Measurements from ENCODE around the gene CRYBB1. TPM values are rescaled to one million over a fixed set of nuclear protein-coding genes. Genes with fewer than 3 reads are reported as not detected.

Gene CRYBB1
- total RNA-seq, 3 donors from 2014 or later, result 2.6 TPM; not detected in 2

GRCh38 chr22:26648011-26648497 lies 30.2 kb upstream of the CRYBB1 start:
- Histone ChIP-seq H3K4me1 (no peaks in the 10 kb centered on the region), H3K27me3 (peaks cover 0 to 34% of the 10 kb centered on the region in 2 donors), H3K36me3 (no peaks in the 10 kb centered on the region), H3K9me3 (no peaks in the 10 kb centered on the region), H3K4me3 (no peak overlapping the region), H3K27ac (no peak overlapping the region)
- no peak for DNase-seq (ENCODE audit: low spot score in 2 of 2)
- no peak for TF ChIP-seq POLR2AphosphoS5 (IDR thresholded peaks at IDR 0.05)
- TF ChIP-seq CTCF (IDR thresholded peaks at IDR 0.05), result no peak
- TF ChIP-seq POLR2A (IDR thresholded peaks at IDR 0.05), result no peak
- intact Hi-C loops (cut with DNase I; ENCODE audit: low total_unique reads), result no loop called here

- intact Hi-C loops (cut with DNase I; ENCODE audit: low total_unique reads), result no loop called here
- H3K27me3 ChIP-seq, result peaks cover 0 to 16% of the 10 kb centered on the region in 2 donors
Measured at GRCh38 chr22:26646158-26646557, 28.3 kb upstream of the CRYBB1 start.

GRCh38 chr22:26643418-26644100 lies 25.7 kb upstream of the CRYBB1 start:
- DNase-seq (ENCODE audit: low spot score in 2 of 2), result no peak
- no peaks in the 10 kb centered on the region for H3K36me3 ChIP-seq
- H3K4me1 ChIP-seq, result no peaks in the 10 kb centered on the region
- no peak overlapping the region for H3K4me3 ChIP-seq
- TF ChIP-seq POLR2AphosphoS5 (IDR thresholded peaks at IDR 0.05), result no peak
- no peak for TF ChIP-seq POLR2A (IDR thresholded peaks at IDR 0.05)
- no peak for TF ChIP-seq CTCF (IDR thresholded peaks at IDR 0.05)
- H3K27me3 ChIP-seq, result peaks cover 0 to 19% of the 10 kb centered on the region in 2 donors
- H3K9me3 ChIP-seq, result no peaks in the 10 kb centered on the region
- intact Hi-C loops (cut with DNase I; ENCODE audit: low total_unique reads), result no loop called here
- H3K27ac ChIP-seq, result no peak overlapping the region

More at GRCh38 chr22:26646158-26646557, 28.3 kb upstream of the CRYBB1 start:
- H3K9me3 ChIP-seq, result no peaks in the 10 kb centered on the region
- H3K36me3 ChIP-seq, result no peaks in the 10 kb centered on the region
- TF ChIP-seq POLR2A (IDR thresholded peaks at IDR 0.05) (no peak), POLR2AphosphoS5 (IDR thresholded peaks at IDR 0.05) (no peak), CTCF (IDR thresholded peaks at IDR 0.05) (no peak)
- H3K27ac ChIP-seq, result no peak overlapping the region
- H3K4me3 ChIP-seq, result no peak overlapping the region
- H3K4me1 ChIP-seq, result no peaks in the 10 kb centered on the region
- no peak for DNase-seq (ENCODE audit: low spot score in 2 of 2)

DNA sequence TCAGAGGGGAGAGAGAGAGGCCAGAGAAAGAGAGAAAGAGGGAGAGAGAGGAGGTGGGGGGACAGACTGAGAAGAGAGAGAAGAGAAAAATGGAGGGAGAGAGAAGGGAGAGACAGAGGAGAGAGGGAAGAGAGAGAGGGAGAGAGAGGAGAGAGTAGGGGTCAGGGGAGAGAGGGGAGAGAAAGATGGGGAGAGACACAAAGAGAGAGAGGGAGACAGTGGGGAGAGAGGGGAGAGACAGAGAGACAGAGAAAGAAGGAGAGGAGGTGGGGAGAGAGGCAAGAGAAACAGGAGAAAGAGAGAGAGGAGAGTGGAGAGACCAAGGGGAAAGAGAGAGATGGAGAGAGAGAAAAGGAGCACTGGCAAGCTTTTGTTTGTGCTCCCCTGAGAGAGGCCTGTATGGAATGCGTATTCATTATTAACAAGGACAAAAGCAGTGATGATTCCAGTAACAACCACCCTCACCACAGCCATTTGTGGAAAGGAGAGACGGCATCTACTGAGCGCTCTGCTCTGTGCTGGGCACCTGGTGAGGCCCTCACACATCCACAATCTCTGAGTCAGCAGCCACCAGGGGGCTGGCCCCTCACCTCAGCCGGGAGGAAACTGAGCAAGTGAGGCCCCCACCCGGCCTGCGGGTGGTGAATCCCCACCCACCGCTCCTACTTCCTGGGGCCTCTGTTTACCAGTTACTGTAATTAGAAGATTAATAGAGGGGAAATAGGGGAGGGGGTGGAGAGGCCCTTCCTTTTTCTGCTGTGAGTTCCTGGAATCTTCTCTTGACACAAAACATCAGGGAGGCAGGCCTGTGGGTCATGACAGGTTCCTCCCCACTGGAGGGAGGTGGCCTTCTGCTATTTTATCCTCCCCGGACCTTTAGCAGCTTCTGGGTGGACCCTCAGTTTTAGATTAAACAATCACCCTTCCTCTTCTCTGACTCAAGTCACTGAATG lies 24.9 kb upstream of the CRYBB1 start:
- TF ChIP-seq CTCF (IDR thresholded peaks at IDR 0.05) (no peak), POLR2AphosphoS5 (IDR thresholded peaks at IDR 0.05) (no peak), POLR2A (IDR thresholded peaks at IDR 0.05) (no peak)
- peaks cover 0 to 13% of the 10 kb centered on the region in 2 donors for H3K27me3 ChIP-seq
- intact Hi-C loops (cut with DNase I; ENCODE audit: low total_unique reads), result no loop called here
- no peaks in the 10 kb centered on the region for H3K36me3 ChIP-seq
- H3K9me3 ChIP-seq, result no peaks in the 10 kb centered on the region
- H3K27ac ChIP-seq, result no peak overlapping the region
- H3K4me1 ChIP-seq, result no peaks in the 10 kb centered on the region
- DNase-seq (ENCODE audit: low spot score in 2 of 2), result no peak
- H3K4me3 ChIP-seq, result no peak overlapping the region

Data from breast epithelium (tissue), 4 donors.